Suprapubic skin (tissue), 4 donors: Measurements from ENCODE around the gene AKAP3. TPM values are rescaled to one million over a fixed set of nuclear protein-coding genes. Genes with fewer than 3 reads are reported as not detected.

ENCODE experiments used
- DNase-seq, 2 donors: peaks; one replicate each; pipeline ENCODE4 v3.0.0-alpha.2; 2019; ENCODE audit warnings: low spot score in 2 of 2
- H3K27ac ChIP-seq: fragments of 200-600 bp; sonication (generic); one replicate; pipeline ENCODE4 v1.5.1; 2019
- H3K27me3 ChIP-seq: fragments of 200-600 bp; sonication (generic); one replicate; pipeline ENCODE4 v1.5.1; 2019
- H3K36me3 ChIP-seq: fragments of 200-600 bp; sonication (generic); one replicate; pipeline ENCODE4 v1.5.1; 2019
- H3K4me1 ChIP-seq: fragments of 200-600 bp; sonication (generic); one replicate; pipeline ENCODE4 v1.5.1; 2019
- H3K4me3 ChIP-seq: fragments of 200-600 bp; sonication (generic); one replicate; pipeline ENCODE4 v1.5.1; 2019; ENCODE audit warnings: mild to moderate bottlenecking
- H3K9me3 ChIP-seq: fragments of 200-600 bp; sonication (generic); one replicate; pipeline ENCODE4 v1.5.1; 2019
- CTCF ChIP-seq, 2 donors: fragments of 200-600 bp in 1 of 2; fragments of 450-650 bp in 1 of 2; sonication (generic) in 1 of 2; IDR thresholded peaks; one replicate each; pipeline ENCODE4 v1.5.1; 2016 to 2019; ENCODE audit warnings: antibody characterized with exemption in 2 of 2, mild to moderate bottlenecking in 1 of 2, moderate library complexity in 1 of 2
- EP300 ChIP-seq: sonication (generic); formaldehyde crosslinking; IDR thresholded peaks from one replicate; pipeline ENCODE4 v1.6.1; 2017; ENCODE audit warnings: antibody characterized with exemption
- POLR2A ChIP-seq, 2 donors: fragments of 450-650 bp; IDR thresholded peaks; one replicate each; pipeline ENCODE4 v1.6.1; 2017; ENCODE audit warnings: antibody characterized with exemption in 2 of 2, mild to moderate bottlenecking in 2 of 2, moderate library complexity in 2 of 2
- POLR2AphosphoS5 ChIP-seq, 3 donors: sonication (generic); formaldehyde crosslinking; IDR thresholded peaks; one replicate each; pipeline ENCODE4 v1.6.1; 2017; ENCODE audit warnings: antibody characterized with exemption in 3 of 3
- WGBS: methylation state at CpG from one replicate; pipeline ENCODE4 v1.1.5; 2018; 5-methylcytosine and 5-hydroxymethylcytosine counted together
- total RNA-seq, 4 donors: library from RNA; depleted of rRNA; stranded (reverse); fragments of >200 nt; gene quantifications; one replicate each; pipeline ENCODE4 v1.1.0, GENCODE V29; 2016

AKAP3 gene
- total RNA-seq, 4 donors from 2014 or later, result 1.2 to 1.9 (median 1.5) TPM

- peaks cover 3% of the 10 kb centered on the region for H3K4me1 ChIP-seq
- 86% methylated on average over 3 of the region's 3 CpGs for WGBS
- no peaks in the 10 kb centered on the region for H3K27me3 ChIP-seq
- H3K4me3 ChIP-seq, result no peak overlapping the region
- TF ChIP-seq POLR2A (IDR thresholded peaks at IDR 0.05), result no peak
- TF ChIP-seq POLR2AphosphoS5 (IDR thresholded peaks at IDR 0.05), result no peak
- TF ChIP-seq CTCF (IDR thresholded peaks at IDR 0.05), result no peak
- H3K9me3 ChIP-seq, result no peaks in the 10 kb centered on the region
- no peak for DNase-seq
- H3K27ac ChIP-seq, result no peak overlapping the region
- H3K36me3 ChIP-seq, result no peaks in the 10 kb centered on the region
These were observed 81.6 kb downstream of the AKAP3 start for GRCh38 chr12:4567073-4567881.

- H3K9me3 ChIP-seq, result no peaks in the 10 kb centered on the region
- H3K36me3 ChIP-seq, result no peaks in the 10 kb centered on the region
- no peak for TF ChIP-seq POLR2AphosphoS5 (IDR thresholded peaks at IDR 0.05)
- no peak for TF ChIP-seq POLR2A (IDR thresholded peaks at IDR 0.05)
- no peak for TF ChIP-seq EP300
- no peak for TF ChIP-seq CTCF (IDR thresholded peaks at IDR 0.05)
- peaks cover 10% of the 10 kb centered on the region for H3K4me1 ChIP-seq
- H3K4me3 ChIP-seq, result no peak overlapping the region
- no peak overlapping the region for H3K27ac ChIP-seq
- WGBS, result 83% methylated on average over 2 of the region's 2 CpGs
- H3K27me3 ChIP-seq, result no peaks in the 10 kb centered on the region
- no peak for DNase-seq
These were observed 82.4 kb downstream of the AKAP3 start for GRCh38 chr12:4566474-4566873.

Other genes starting within 250 kb of the AKAP3 start
- gene FGF6, start 203.2 kb downstream of the AKAP3 start, total RNA-seq, result not detected
- 1 to 10 TPM; 1.6 to 6.6 (median 3.2) TPM for gene RAD51AP1, start 110.2 kb downstream of the AKAP3 start, total RNA-seq
- 10 to 100 TPM; 16.7 to 31.3 (median 20.1) TPM for gene DYRK4, start 86.8 kb downstream of the AKAP3 start, total RNA-seq
- gene NDUFA9, start 63 bp upstream of the AKAP3 start, total RNA-seq, result 10 to 100 TPM; 29.2 to 54.2 (median 38.1) TPM
- under 1 TPM in 3 of 4 donors, not detected in 1; 0.34 to 0.72 (median 0.59) TPM for gene GALNT8, start 71.3 kb upstream of the AKAP3 start, total RNA-seq